ENCODE data around the gene MC5R. TPM values are rescaled to one million over a fixed set of nuclear protein-coding genes. Genes with fewer than 3 reads are reported as not detected.
"Not testable (repeated sequence)": the region's sequence is repeated elsewhere in the genome, so short reads cannot be mapped to it uniquely, and the experiment has no call there.

MC5R gene
- total and polyA plus RNA-seq, 8 donors = not detected

- 84 to 95% (median 84%) methylated on average over 4 of the region's 4 CpGs for WGBS, 5 donors
Measured at GRCh38 chr18:13849791-13850190, 25.8 kb downstream of the MC5R start.

GRCh38 chr18:13862898-13863297 lies 38.9 kb downstream of the MC5R start:
- DNase-seq = peak; percentile 40 to 77
- H3K4me3 ChIP-seq; H3K4me1 ChIP-seq; intact Hi-C loops (cut with DNase I; ENCODE audit: low total_unique reads); H3K36me3 ChIP-seq: not testable (repeated sequence)
- peaks cover 0 to 11% (median 3%) of the 10 kb centered on the region in 4 donors for H3K9me3 ChIP-seq
- H3K27ac ChIP-seq = peak overlapping the region in 1 of 5 donors; percentile 22
- H3K27me3 ChIP-seq = peaks cover 0 to 22% (median 0%) of the 10 kb centered on the region in 3 donors
- WGBS, 5 donors = 14 to 34% (median 22%) methylated on average over 7 of the region's 7 CpGs

More at GRCh38 chr18:13849791-13850190, 25.8 kb downstream of the MC5R start:
- intact Hi-C loops (cut with DNase I; ENCODE audit: low total_unique reads) = no loop called here
- no peaks in the 10 kb centered on the region for H3K27me3 ChIP-seq
- TF ChIP-seq POLR2AphosphoS5 (IDR thresholded peaks at IDR 0.05) (no peak), CTCF (IDR thresholded peaks at IDR 0.05) (no peak), EP300 (IDR thresholded peaks at IDR 0.05) (no peak), POLR2A (IDR thresholded peaks at IDR 0.05) (no peak)
- no peak overlapping the region for H3K27ac ChIP-seq
- DNase-seq = no peak
- no peaks in the 10 kb centered on the region for H3K4me1 ChIP-seq
- no peak overlapping the region for H3K4me3 ChIP-seq
- peaks cover 0 to 22% (median 10%) of the 10 kb centered on the region in 4 donors for H3K9me3 ChIP-seq
- H3K36me3 ChIP-seq = no peaks in the 10 kb centered on the region

DNA sequence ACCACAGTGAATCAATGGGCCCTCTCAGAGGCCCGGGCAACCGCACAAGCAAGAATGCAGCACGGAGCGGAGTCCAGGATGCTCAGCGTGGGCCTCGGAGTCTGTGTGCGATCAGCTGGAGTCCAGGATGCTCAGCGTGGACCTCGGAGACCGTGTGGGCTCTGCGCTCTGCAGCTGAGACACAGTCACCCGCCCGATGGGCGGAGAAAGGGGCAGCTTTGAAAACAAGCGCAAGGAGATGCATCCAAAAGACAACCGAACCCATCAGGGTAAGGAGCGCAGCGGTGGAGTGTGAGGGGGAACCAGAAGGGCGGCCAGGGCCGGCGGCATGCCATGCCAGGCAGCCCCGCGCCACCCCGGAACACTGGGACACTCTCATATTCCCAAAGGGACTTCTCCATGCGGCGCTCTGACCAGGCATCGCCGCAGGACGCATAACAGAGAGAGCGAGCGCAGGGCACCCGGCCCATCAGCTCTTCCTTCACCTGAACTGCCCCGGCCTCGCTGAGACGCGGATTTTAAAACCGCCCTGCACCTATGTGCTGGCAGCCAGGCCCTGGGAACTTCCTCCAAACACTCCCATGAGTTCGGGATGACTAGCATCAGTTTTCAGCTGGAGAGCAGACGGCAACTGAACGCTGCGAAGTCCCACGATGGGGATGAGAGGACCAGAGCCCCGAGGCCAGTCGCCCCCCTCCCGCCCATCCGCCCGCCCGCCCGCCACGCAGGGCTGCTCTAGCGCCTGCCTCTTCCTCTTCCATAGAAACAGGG lies 44.7 kb downstream of the MC5R start:
- H3K27ac ChIP-seq = no peak overlapping the region
- H3K27me3 ChIP-seq = peaks cover 0 to 69% (median 17%) of the 10 kb centered on the region in 3 donors
- no peak for TF ChIP-seq EP300 (IDR thresholded peaks at IDR 0.05)
- no peak for TF ChIP-seq POLR2AphosphoS5 (IDR thresholded peaks at IDR 0.05)
- no peak for TF ChIP-seq CTCF (IDR thresholded peaks at IDR 0.05)
- TF ChIP-seq POLR2A (IDR thresholded peaks at IDR 0.05) = no peak
- no peak for DNase-seq
- no peaks in the 10 kb centered on the region for H3K9me3 ChIP-seq
- peaks cover 3 to 11% (median 8%) of the 10 kb centered on the region in 4 donors for H3K4me1 ChIP-seq
- peak overlapping the region in 2 of 4 donors; percentile 2 to 13 for H3K4me3 ChIP-seq
- WGBS, 5 donors = 5 to 7% (median 6%) methylated on average over 41 to 51 of the region's 51 CpGs
- H3K36me3 ChIP-seq = no peaks in the 10 kb centered on the region
- intact Hi-C loops (cut with DNase I; ENCODE audit: low total_unique reads) = no loop called here

DNA sequence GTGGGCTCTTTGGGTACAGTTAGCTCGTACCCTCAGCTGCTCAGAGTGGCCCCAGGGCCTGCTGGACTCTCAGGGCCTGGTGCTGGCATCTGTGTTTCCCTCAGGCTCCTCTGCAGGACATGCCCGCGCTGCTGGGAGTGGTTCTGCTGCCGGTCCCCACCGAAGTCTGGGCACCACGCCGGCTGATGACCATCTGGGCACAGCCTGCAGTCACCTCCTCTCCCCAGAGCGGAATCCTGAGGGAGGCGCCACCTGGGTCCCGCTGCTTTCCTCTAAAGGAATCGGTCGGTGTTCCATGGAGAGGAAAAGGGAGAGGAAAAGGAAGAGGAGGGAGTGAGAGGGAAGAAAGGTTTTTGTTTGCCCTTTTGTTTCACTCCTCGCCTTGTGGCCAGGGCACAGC lies 47.8 kb downstream of the MC5R start:
- 39 to 57% (median 52%) methylated on average over 7 to 13 of the region's 13 CpGs for WGBS, 5 donors
- DNase-seq = no peak
- H3K4me1 ChIP-seq = peaks cover 3 to 11% (median 8%) of the 10 kb centered on the region in 4 donors
- H3K27me3 ChIP-seq = peaks cover 0 to 59% (median 17%) of the 10 kb centered on the region in 3 donors
- intact Hi-C loops (cut with DNase I; ENCODE audit: low total_unique reads) = no loop called here
- no peak for TF ChIP-seq CTCF (IDR thresholded peaks at IDR 0.05)
- TF ChIP-seq POLR2A (IDR thresholded peaks at IDR 0.05) = no peak
- TF ChIP-seq POLR2AphosphoS5 (IDR thresholded peaks at IDR 0.05) = no peak
- no peak for TF ChIP-seq EP300 (IDR thresholded peaks at IDR 0.05)
- no peaks in the 10 kb centered on the region for H3K36me3 ChIP-seq
- H3K27ac ChIP-seq = no peak overlapping the region
- H3K4me3 ChIP-seq = no peak overlapping the region
- no peaks in the 10 kb centered on the region for H3K9me3 ChIP-seq

GRCh38 chr18:13872373-13872772 lies 48.4 kb downstream of the MC5R start:
- Histone ChIP-seq H3K4me1 (peaks cover 3 to 11% (median 8%) of the 10 kb centered on the region in 4 donors), H3K36me3 (no peaks in the 10 kb centered on the region), H3K9me3 (no peaks in the 10 kb centered on the region), H3K27me3 (peaks cover 0 to 52% (median 17%) of the 10 kb centered on the region in 3 donors), H3K4me3 (no peak overlapping the region), H3K27ac (no peak overlapping the region)
- 88 to 95% (median 91%) methylated on average over 14 of the region's 14 CpGs for WGBS, 5 donors
- DNase-seq = no peak
- intact Hi-C loops (cut with DNase I; ENCODE audit: low total_unique reads) = no loop called here
- no peak for TF ChIP-seq POLR2AphosphoS5 (IDR thresholded peaks at IDR 0.05)
- TF ChIP-seq POLR2A (IDR thresholded peaks at IDR 0.05) = no peak
- no peak for TF ChIP-seq EP300 (IDR thresholded peaks at IDR 0.05)
- no peak for TF ChIP-seq CTCF (IDR thresholded peaks at IDR 0.05)
